ENCODE results near the gene IFNAR1. TPM values are rescaled to one million over a fixed set of nuclear protein-coding genes. Genes with fewer than 3 reads are reported as not detected.

Gene IFNAR1
- 10 to 100 TPM; 10.3 to 30.7 (median 28.9) TPM for total RNA-seq

GRCh38 chr21:33324291-33325221, at the start of gene IFNAR1:
TSS of gene IFNAR1 (plus strand) at chr21:33324970. CDS start at chr21:33325056, 86 bp downstream.
- intact Hi-C loops (cut with DNase I; ENCODE audit: low total_unique reads), result no loop called here
- H3K27me3 ChIP-seq, result no peaks in the 10 kb centered on the region
- TF ChIP-seq CTCF (IDR thresholded peaks at IDR 0.05) (peak in 1 of 5 experiments; percentile 18), EP300 (IDR thresholded peaks at IDR 0.05; ENCODE audit: low read depth) (no peak), POLR2A (IDR thresholded peaks at IDR 0.05) (peak; percentile 95), POLR2AphosphoS5 (IDR thresholded peaks at IDR 0.05) (peak; percentile 86 to 96 (median 94))
- DNase-seq, result peak; percentile 99
- peaks cover 0 to 34% (median 23%) of the 10 kb centered on the region in 4 donors for H3K4me1 ChIP-seq
- peak within 1 kb of the TSS; percentile 68 to 98 (median 78) for H3K4me3 ChIP-seq
- 1% methylated on average over 86 of the region's 86 CpGs; no CpG with 5 or more reads in 1 of the 2 donors for WGBS, 2 donors (ENCODE audit: low coverage in 1 of 2)
- no peaks in the 10 kb centered on the region for H3K36me3 ChIP-seq
- no peaks in the 10 kb centered on the region for H3K9me3 ChIP-seq
- H3K27ac ChIP-seq, result peak within 1 kb of the TSS; percentile 95 to 98 (median 98)
- in situ Hi-C loops (cut with MboI; ENCODE audit: low pct_ligation_motif_present in 1 of 4, low pct_unique_long_range_greater_than_20kb in 1 of 4, low sequenced_read_pairs in 3 of 4), result no loop called here

DNA sequence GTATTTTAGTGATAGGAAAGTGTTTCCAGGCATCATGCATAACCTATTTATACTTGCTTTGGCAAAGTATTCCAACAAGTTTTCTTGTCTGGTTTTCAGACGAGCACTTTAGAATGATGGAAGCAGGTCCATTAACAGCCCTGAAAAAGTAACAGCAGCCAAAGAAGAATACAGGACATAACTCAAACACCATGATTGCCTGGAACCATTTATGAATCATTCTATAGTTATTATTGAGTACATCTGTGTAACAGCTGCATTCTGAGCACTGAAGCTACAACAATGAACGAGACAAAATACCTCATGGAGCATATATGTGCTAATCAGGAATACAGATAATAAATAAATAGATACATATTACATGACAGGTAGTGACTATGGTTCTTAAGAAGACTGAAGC, 46.0 kb upstream of the IFNAR1 start:
- Histone ChIP-seq H3K9me3 (no peaks in the 10 kb centered on the region), H3K36me3 (peaks cover 0 to 65% (median 9%) of the 10 kb centered on the region in 4 donors), H3K27ac (no peak overlapping the region), H3K4me3 (no peak overlapping the region), H3K27me3 (no peaks in the 10 kb centered on the region), H3K4me1 (no peaks in the 10 kb centered on the region)
- in situ Hi-C loops (cut with MboI; ENCODE audit: low pct_ligation_motif_present in 1 of 4, low pct_unique_long_range_greater_than_20kb in 1 of 4, low sequenced_read_pairs in 3 of 4) (no loop called here), intact Hi-C loops (cut with DNase I; ENCODE audit: low total_unique reads) (no loop called here)
- 95 to 100% methylated on average over 2 of the region's 2 CpGs for WGBS, 2 donors (ENCODE audit: low coverage in 1 of 2)
- TF ChIP-seq POLR2AphosphoS5 (IDR thresholded peaks at IDR 0.05), result no peak
- no peak for TF ChIP-seq EP300 (IDR thresholded peaks at IDR 0.05; ENCODE audit: low read depth)
- TF ChIP-seq POLR2A (IDR thresholded peaks at IDR 0.05), result no peak
- no peak for TF ChIP-seq CTCF (IDR thresholded peaks at IDR 0.05)
- no peak for DNase-seq

DNA sequence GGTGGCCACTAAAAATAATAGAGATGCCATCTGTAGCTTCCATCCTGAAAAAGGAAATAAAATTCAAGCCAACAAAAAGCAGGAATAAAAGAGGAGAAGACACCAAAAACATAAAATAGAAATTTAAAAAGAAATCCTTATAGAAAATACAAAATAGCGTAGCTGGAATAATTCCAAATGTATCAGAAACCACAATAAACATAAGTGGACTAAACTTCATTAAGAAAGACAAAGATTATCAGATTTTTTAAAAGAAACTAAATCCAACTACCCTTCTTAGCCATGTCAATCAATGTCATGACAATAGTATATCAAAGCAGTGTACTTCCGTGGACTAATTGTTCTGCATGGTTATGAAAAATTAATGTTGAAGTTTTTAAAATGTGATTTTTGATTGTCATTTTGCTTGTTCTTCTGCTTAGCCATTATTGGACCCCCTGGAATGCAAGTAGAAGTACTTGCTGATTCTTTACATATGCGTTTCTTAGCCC, 45.4 kb upstream of the IFNAR1 start:
- Histone ChIP-seq H3K4me3 (no peak overlapping the region), H3K27ac (no peak overlapping the region), H3K4me1 (no peaks in the 10 kb centered on the region), H3K36me3 (peaks cover 0 to 66% (median 9%) of the 10 kb centered on the region in 4 donors), H3K27me3 (no peaks in the 10 kb centered on the region), H3K9me3 (no peaks in the 10 kb centered on the region)
- DNase-seq, result no peak
- in situ Hi-C loops (cut with MboI; ENCODE audit: low pct_ligation_motif_present in 1 of 4, low pct_unique_long_range_greater_than_20kb in 1 of 4, low sequenced_read_pairs in 3 of 4) (no loop called here), intact Hi-C loops (cut with DNase I; ENCODE audit: low total_unique reads) (no loop called here)
- TF ChIP-seq EP300 (IDR thresholded peaks at IDR 0.05; ENCODE audit: low read depth) (no peak), CTCF (IDR thresholded peaks at IDR 0.05) (no peak), POLR2AphosphoS5 (IDR thresholded peaks at IDR 0.05) (no peak), POLR2A (IDR thresholded peaks at IDR 0.05) (no peak)
- 97 to 100% methylated on average over 3 of the region's 3 CpGs for WGBS, 2 donors (ENCODE audit: low coverage in 1 of 2)

DNA sequence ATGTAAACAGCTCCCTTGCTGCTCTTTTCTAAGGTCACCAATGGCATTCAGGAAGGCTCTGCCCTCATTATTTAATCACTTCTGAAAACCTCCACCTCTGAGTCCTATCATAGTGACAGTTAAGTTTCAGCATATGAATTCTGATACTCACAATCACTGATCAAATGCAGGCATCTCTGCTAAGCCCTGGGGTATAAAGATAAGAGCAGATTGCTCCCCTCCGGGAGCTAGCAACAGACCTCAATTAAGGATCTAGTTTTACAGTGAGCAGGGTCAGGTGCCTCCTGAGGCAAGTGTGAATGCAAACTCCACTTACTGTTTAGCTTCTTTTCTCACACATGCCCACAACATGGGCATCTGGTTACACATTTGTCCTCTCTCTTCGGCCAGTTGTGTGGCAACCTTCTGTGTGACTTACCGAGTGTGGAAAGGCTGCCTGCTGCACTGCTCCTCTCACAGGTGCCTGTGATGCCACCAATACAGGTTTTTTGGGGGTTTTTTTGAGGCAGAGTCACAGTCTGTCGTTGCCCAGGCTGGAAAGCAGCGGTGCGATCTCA, 43.6 kb upstream of the IFNAR1 start:
- in situ Hi-C loops (cut with MboI; ENCODE audit: low pct_ligation_motif_present in 1 of 4, low pct_unique_long_range_greater_than_20kb in 1 of 4, low sequenced_read_pairs in 3 of 4), result no loop called here
- Histone ChIP-seq H3K36me3 (peaks cover 0 to 72% (median 7%) of the 10 kb centered on the region in 4 donors), H3K9me3 (no peaks in the 10 kb centered on the region), H3K4me1 (peaks cover 0 to 5% (median 2%) of the 10 kb centered on the region in 4 donors), H3K4me3 (no peak overlapping the region), H3K27me3 (no peaks in the 10 kb centered on the region), H3K27ac (no peak overlapping the region)
- DNase-seq, result no peak
- TF ChIP-seq CTCF (IDR thresholded peaks at IDR 0.05) (no peak), POLR2A (IDR thresholded peaks at IDR 0.05) (no peak), EP300 (IDR thresholded peaks at IDR 0.05; ENCODE audit: low read depth) (no peak), POLR2AphosphoS5 (IDR thresholded peaks at IDR 0.05) (no peak)
- intact Hi-C loops (cut with DNase I; ENCODE audit: low total_unique reads), result no loop called here
- WGBS, 2 donors (ENCODE audit: low coverage in 1 of 2), result 96% methylated on average over 6 of the region's 6 CpGs; no CpG with 5 or more reads in 1 of the 2 donors

Measured in transverse colon (tissue), 4 donors.